Renal pelvis (tissue), 4 donors: ENCODE measurements around the gene ROBO2. TPM values are rescaled to one million over a fixed set of nuclear protein-coding genes. Genes with fewer than 3 reads are reported as not detected.

Experiments used
- DNase-seq: peaks from one replicate; pipeline ENCODE4 v3.0.0-alpha.2; 2013
- polyA plus RNA-seq, 3 donors: library from polyadenylated mRNA; unstranded; fragments of 120-200 nt; gene quantifications; one replicate each; pipeline ENCODE4 v1.2.1, GENCODE V29; 2013; ENCODE audit not compliant: insufficient read length in 3 of 3

Gene ROBO2
- polyA plus RNA-seq, 3 donors = 82.8 to 101 (median 88.0) TPM

- DNase-seq = no peak
Measured at GRCh38 chr3:77248420-77248819, 208.5 kb downstream of the ROBO2 start.

- DNase-seq = no peak
Measured at GRCh38 chr3:77251136-77251535, 211.2 kb downstream of the ROBO2 start.

GRCh38 chr3:77254967-77255831, 215.3 kb downstream of the ROBO2 start:
- DNase-seq = peak; percentile 61

- DNase-seq = no peak
Measured at GRCh38 chr3:77256584-77257503, 216.9 kb downstream of the ROBO2 start.

- DNase-seq = no peak
Measured at GRCh38 chr3:77259694-77260093, 219.8 kb downstream of the ROBO2 start.

- no peak for DNase-seq
Measured at GRCh38 chr3:77262361-77262760, 222.5 kb downstream of the ROBO2 start.

GRCh38 chr3:77267589-77267988, 227.7 kb downstream of the ROBO2 start:
- no peak for DNase-seq

- DNase-seq = no peak
Measured at GRCh38 chr3:77271306-77271705, 231.4 kb downstream of the ROBO2 start.

GRCh38 chr3:77271711-77272110, 231.8 kb downstream of the ROBO2 start:
- no peak for DNase-seq

- no peak for DNase-seq
Measured at GRCh38 chr3:77279276-77279675, 239.4 kb downstream of the ROBO2 start.

GRCh38 chr3:77281721-77282120, 241.8 kb downstream of the ROBO2 start:
- DNase-seq = no peak

GRCh38 chr3:77283108-77283507, 243.2 kb downstream of the ROBO2 start:
- DNase-seq = no peak

- DNase-seq = no peak
Measured at GRCh38 chr3:77288348-77288747, 248.4 kb downstream of the ROBO2 start.

GRCh38 chr3:77296527-77296926, 256.6 kb downstream of the ROBO2 start:
- DNase-seq = no peak

GRCh38 chr3:77298417-77298816, 258.5 kb downstream of the ROBO2 start:
- no peak for DNase-seq

- no peak for DNase-seq
Measured at GRCh38 chr3:77303955-77304699, 264.2 kb downstream of the ROBO2 start.

GRCh38 chr3:77304700-77305021, 264.8 kb downstream of the ROBO2 start:
- no peak for DNase-seq

GRCh38 chr3:77309460-77309859, 269.6 kb downstream of the ROBO2 start:
- DNase-seq = no peak

GRCh38 chr3:77313843-77314242, 273.9 kb downstream of the ROBO2 start:
- no peak for DNase-seq

GRCh38 chr3:77319711-77320110, 279.8 kb downstream of the ROBO2 start:
- DNase-seq = no peak

- peak; percentile 20 for DNase-seq
Measured at GRCh38 chr3:77320514-77320913, 280.6 kb downstream of the ROBO2 start.

- no peak for DNase-seq
Measured at GRCh38 chr3:77321646-77322045, 281.7 kb downstream of the ROBO2 start.
